Measurements from ENCODE around the gene CLPTM1L.
A peak's percentile ranks its signal among the peaks of the same experiment; 100 is the strongest.

CLPTM1L gene, protein sequence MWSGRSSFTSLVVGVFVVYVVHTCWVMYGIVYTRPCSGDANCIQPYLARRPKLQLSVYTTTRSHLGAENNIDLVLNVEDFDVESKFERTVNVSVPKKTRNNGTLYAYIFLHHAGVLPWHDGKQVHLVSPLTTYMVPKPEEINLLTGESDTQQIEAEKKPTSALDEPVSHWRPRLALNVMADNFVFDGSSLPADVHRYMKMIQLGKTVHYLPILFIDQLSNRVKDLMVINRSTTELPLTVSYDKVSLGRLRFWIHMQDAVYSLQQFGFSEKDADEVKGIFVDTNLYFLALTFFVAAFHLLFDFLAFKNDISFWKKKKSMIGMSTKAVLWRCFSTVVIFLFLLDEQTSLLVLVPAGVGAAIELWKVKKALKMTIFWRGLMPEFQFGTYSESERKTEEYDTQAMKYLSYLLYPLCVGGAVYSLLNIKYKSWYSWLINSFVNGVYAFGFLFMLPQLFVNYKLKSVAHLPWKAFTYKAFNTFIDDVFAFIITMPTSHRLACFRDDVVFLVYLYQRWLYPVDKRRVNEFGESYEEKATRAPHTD

DNA sequence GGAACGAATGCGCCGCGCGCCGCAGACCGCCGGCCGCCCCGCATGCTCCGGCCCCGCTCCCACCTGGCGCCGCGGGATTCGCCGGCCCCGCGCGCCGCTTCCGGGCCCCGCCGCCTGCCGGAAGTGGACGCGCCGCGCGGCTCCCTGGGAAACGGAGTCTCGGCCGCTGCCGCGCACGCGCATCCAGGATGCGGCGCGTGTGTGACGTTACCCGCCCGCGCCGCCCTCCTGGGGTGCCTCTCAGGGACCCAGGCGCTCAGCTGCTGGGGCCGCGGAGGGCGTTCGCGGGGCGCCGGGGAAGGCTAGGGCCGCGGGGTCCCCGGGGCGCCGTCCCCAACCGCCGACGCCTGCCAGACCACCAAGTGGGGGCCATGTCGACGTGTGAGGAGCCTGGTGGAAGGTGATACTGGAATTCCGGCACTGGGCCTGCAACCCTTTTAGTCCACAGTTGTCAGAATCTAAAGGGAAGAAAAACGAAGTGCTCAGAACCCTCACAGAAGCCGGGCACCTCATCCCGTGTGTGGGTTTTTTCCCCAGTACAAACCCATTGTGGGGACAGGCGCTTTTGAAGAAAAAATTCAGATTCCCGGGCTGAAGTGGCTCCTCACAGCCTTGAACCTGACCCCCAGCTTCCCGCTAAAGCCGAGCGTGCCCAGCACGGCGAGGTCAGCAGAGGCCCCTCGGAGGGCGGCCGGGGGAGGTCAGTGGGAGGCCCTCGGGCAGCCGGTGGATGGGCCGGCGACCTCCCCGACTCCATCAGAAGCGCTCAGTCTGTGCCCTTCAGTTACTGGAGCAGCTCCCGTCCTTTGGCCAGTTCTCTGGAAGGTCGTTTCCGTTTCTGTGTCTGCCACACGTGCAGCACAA is at the start of gene CLPTM1L:
Gene CLPTM1L (minus strand): TSS at position 125 of the 864 bp plus-strand sequence. CDS start 258 bp downstream, outside the sequence.
- peak; percentile 62 to 83 (median 80) for DNase-seq (ENCODE audit: low read depth in 3 of 3, low spot score in 1 of 3)

DNA sequence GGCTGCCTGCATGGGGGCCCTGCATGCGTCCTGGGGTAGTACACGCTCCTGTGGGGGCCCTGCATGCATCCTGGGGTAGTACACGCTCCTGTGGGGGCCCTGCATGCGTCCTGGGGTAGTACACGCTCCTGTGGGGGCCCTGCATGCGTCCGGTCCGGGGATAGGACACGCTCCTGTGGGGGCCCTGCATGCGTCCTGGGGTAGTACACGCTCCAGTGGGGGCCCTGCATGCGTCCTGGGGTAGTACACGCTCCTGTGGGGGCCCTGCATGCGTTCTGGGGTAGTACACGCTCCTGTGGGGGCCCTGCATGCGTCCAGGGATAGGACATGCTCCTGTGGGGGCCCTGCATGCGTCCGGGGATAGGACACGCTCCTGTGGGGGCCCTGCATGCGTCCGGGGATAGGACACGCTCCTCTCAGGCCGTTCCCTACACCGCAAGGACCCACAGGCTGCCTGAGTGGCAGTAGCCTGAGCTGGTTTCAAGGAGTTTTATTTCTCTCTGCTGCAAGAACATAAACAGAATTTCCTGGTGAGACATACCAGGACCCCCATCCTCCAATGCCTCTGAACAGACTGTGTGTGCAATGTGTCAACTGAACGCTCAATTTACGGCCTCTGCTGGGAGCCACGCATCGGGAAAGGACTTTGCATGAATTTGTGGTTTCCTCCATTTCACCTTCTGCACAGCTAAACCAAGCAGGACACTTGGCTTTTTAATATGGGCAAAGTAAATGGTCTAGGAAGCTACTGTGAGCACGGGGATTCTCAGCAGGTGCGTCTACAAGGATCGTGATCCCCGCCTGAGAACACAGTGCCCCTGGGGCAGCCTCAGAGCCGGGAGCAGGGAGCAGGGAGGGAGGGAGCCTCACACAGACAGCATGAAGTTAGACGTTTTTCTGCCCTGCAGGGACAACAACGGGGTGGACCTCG is 48.9 kb upstream of the CLPTM1L start:
- DNase-seq (ENCODE audit: low read depth in 3 of 3, low spot score in 1 of 3): no peak

DNA sequence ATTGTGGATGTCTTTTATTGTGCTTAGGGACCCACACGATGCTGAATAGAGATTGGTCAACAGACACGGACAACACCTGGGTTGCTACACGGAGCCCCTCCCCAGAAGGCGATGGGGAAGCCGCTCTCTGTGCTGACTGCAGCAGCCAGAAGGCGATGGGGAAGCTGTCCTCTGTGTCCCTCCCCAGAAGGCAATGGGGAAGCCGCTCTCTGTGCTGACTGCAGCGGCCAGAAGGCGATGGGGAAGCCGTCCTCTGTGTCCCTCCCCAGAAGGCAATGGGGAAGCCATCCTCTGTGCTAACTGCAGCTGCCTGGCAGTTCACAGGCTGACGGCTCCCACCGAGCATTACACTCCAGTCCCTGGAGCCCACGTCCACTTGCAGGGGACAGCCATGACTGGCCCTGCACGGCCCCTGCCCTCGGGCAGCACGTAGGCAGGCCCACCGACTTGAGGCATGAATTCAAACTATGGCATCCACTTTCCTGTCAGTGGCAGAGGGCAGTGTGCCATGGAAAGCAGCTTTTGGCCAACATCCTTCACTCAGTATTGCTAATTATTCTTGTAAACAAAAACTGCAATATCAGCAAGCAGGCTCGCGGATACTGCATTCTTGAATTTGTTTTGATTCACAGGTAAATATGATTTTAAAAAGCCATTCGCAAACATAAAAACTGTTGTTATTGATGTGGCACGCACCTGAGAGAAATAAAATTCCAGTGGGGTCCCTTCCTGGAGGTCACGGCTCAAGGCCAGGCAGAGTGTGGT is 48.1 kb upstream of the CLPTM1L start:
- DNase-seq (ENCODE audit: low read depth in 3 of 3, low spot score in 1 of 3): no peak

DNA sequence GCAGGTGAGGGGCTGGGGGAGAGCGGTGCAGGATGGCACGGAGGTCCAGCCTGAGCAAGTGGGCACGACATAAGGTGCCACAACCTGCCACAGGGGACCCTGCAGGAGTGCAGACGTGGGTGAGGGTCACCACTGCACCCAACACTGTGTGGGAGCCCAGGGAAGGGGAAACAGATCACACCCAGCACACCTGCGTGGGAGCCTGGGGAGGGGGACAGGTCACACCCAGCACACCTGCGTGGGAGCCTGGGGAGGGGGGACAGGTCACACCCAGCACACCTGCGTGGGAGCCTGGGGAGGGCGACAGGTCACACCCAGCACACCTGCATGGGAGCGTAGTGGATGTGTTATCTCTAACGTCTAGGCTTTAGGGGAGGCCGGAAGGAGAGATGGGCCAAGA is 47.4 kb upstream of the CLPTM1L start:
- no peak for DNase-seq (ENCODE audit: low read depth in 3 of 3, low spot score in 1 of 3)

DNA sequence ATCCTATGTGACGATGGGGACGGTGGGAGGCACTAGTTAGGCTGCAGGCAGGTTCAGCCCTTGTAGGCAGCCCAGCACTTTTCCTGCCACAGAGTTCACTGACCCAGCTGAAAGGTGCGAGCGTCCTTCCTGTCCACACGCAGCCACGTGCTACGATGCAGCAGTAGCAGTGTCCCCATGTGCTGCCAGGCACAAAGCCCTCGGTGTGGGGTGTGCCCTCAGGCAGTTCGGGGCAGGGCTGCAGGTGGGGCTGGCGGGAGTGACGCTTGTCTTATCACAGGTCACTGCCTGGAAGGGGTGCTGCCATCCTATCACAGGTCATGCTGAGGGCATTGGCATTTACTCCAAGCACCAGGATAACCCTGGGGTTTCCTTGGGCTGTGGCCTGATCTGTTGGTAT is 46.8 kb upstream of the CLPTM1L start:
- no peak for DNase-seq (ENCODE audit: low read depth in 3 of 3, low spot score in 1 of 3)

DNA sequence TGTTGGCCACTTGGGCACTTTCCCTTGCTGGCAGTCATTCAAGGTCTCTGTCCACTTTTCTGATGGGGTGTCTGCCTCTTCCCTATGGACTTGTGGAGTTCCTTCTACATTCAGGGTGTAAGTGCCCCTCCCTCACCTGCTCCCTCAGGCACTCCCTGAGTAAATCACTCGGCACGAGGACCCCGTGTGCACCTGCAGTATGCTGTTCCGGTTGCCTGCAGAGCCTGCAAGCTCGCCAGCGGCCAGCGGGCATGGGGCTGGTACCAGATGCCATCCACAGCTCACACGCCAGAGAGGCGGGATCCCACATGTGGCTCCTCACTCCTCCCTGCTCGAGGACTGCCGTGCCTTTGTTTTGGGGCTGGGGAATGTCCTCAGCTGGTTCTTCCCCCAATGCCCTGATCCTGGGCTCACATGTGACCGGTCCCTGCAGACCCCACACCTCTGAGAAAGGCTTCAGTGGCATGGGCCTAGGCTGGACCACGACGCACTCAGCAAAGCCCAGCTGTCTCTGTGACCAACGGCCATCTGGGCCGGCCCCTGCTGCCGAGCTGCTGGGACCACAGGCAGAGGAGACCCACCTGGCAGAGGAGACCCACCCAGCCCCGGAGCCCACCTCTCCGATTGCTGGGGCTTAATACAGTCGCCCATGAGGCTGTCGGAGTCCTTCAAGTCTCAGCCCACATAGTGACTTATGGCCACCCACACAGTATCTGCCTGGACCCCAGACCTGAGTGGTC is 46.1 kb upstream of the CLPTM1L start:
- DNase-seq (ENCODE audit: low read depth in 3 of 3, low spot score in 1 of 3): no peak

DNA sequence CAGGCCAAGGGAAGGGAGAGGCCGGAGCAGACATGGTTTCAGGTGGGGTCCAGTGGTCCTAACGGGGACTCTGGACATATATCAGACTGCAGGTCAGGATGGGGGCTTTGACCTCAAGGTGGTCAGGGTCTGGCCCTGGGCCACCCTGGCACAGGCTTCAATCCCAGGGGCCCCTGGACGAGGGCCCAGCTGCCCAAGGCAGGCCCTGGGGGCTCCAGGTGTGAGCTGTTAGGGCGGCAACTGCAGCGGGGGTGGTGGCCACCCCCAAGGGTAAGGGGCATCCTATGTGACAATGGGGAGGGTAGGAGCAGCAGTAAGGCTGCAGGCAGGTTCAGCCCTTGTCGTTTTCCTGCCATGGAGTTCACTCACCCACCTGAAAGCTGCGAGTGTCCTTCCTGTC is 45.4 kb upstream of the CLPTM1L start:
- no peak for DNase-seq (ENCODE audit: low read depth in 3 of 3, low spot score in 1 of 3)

DNA sequence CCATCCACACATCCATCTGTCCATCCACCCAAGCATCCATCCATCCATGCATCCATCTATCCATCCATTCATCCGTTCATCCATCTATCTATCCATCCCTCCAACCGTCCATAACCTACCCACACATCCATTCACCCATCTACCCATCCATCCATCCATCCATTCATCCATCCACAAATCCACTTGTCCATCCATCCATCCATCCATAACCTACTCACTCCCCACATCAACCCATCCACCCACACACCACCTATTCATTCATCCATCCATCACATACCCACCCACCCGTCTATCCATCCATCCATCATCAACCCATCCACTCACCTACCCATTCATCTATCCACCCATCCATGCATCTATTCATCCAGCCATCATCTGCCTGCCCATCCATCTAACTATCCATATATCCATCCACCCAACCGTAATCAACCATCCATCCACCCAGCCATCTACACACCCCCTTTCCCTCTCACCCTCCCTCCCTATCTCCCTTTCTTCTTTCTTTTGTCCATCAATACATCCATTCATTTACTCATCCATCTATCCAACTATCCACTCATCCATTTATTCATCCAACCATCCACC is 43.6 kb upstream of the CLPTM1L start:
- no peak for DNase-seq (ENCODE audit: low read depth in 3 of 3, low spot score in 1 of 3)

DNA sequence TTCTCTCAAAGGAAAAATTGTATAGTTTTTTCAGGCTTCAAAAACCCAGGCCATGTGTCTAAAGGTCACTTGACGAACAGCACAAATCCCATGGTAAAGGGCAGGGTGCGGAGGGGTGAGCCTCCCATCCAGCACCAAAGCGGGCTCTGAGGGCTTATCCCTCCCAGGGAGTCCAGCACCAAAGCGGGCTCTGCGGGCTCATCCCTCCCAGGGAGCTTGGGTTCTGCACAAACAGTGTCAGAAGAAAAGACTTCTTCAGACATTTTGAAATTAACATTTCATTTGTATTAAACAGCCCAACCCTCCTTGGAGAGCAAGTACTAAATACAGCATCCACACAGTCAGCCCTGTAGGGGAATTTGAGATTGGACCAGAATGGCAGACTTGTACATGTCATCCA is 43.0 kb upstream of the CLPTM1L start:
- DNase-seq (ENCODE audit: low read depth in 3 of 3, low spot score in 1 of 3): no peak

DNA sequence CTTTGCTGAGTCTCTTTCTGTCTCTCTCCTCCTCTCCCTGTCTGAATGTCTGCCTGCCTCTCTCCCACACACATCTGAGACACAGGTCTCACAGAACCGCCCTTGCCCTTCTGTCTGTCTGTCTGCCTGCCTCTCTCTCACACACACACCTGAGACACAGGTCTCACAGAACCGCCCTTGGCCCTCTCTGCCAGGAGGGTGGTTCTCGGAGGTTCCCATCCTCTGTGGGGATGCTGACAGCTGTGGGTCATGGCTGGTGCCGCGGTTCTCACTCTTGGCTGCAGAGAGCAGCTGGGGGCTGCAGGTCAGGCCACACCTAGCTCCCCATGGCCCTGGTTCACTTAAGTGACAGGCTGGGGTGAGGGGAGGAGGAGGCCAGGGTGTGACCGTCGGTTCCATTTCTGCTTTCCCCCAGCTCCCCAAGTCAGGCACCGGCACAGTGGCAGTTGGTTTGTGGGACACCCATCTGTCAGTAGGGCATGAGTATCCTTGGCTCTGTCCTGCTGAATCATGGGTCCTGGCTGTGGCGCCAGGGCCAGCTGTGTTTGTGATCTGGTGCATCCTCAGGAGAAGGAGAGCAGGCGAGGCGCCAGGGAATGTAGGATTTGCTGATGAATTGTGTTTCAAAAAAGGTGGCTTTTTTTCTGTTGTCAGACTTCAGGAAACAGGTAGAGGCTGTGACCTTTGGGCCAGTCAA is 42.3 kb upstream of the CLPTM1L start:
- no peak for DNase-seq (ENCODE audit: low read depth in 3 of 3, low spot score in 1 of 3)

DNA sequence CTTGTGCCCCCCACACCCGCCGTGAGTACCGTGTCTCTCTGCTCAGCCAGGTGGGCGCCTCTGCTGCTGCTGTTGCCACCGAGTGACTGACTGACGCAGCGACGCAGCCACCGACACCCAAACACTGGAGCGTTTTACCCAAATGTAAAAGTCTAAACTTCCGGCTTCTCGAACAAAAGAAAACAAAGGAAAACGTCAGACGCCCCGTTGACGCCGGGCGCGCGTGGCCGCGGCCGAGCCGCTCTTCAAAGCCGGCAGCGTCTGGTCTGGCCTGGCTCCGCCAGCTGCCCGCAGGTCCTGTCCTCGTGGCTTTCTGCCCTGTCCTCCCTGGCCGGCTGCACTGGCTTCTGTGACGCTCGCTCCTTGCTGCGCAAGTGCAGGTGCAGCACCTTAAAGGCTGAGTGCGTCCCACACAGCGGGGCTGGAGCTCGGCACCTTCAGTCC is 41.4 kb upstream of the CLPTM1L start:
- DNase-seq (ENCODE audit: low read depth in 3 of 3, low spot score in 1 of 3): peak; percentile 31 to 59 (median 44)

DNA sequence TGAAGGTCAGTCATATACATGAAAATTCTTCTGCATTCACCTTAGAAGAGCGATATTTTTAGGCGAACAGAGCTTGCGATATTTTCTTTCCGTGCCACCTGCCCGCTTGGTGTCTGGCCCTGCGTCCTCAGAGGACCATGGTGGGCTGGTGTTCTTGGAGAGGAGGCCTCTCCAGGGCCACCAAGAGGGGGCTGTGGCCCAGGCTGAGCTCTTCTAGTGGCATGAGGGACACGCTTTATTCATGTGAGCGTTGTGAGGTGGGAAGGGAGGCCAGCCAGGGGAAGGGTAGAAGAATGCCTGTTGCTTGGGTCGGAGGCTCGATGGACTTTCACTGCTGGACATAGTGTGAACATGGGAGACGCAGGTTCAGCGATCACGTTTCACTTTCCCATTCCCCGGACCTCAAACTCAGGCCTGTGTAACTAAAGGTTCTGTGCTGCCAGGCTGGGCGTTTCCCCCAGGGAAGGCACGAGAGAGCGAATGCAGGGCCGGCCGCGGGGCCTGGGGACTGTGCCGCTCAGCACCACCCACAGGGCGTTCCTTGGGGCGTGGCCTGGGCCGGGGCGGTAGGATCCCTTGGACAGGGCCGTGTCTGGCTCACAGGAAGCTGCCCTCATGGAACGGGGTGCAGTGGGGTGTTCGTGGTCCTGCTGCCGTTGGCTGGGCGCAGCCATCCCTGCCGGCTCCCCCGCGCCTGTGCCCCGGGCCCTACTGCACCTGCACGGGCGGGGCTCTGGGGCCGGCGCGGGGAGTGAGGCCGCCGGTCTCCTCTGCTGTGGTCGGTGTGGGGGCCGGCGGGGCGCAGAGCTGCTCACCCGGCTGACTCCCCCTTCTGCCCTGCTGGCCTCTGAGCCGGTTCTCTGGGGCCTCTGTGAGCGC is 40.7 kb upstream of the CLPTM1L start:
- peak; percentile 53 to 79 (median 62) for DNase-seq (ENCODE audit: low read depth in 3 of 3, low spot score in 1 of 3)

DNA sequence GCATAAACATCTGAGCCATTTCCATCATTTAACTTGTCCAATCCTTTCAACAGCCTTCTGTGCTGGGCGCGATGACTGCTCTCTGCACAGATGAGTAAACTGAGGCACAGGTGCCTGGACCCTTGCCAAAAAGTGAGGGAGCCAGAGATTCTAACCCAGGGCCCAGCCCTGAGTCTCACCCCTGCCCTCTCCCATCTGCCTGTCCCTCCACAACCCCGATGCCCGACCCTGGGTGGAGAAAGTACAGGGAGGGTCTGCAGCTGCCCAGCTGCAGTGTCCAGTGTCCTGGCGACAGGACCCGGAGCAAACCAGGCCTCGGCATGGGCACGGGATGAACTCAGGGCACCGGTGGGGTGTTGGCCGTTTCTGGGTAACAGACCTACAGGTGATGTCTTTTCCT is 39.6 kb upstream of the CLPTM1L start:
- DNase-seq (ENCODE audit: low read depth in 3 of 3, low spot score in 1 of 3): no peak

DNA sequence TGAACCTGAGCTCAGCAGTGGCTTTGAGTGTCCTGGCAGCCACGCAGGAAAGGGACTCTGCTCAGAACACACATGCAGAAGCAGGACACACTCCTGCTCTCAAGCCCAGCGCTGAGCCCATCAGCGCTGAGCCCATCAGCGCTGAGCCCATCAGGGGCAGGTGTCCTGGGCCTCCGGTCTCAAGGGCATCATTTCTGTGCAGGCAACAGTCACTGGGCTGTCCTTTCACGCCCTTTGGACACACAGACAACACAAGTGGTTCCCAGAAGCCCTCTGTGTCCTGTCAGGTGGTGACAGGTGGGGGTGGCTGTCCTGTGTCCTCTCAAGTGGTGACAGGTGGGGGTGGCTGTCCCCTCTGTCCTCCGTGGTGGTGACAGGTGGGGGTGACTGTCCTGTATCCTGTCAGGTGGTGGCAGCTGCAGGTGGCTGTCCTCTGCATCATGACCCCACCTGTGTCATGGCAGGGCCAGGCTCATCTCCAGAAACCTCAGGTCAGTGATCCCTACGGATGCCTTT is 39.0 kb upstream of the CLPTM1L start:
- DNase-seq (ENCODE audit: low read depth in 3 of 3, low spot score in 1 of 3): no peak

DNA sequence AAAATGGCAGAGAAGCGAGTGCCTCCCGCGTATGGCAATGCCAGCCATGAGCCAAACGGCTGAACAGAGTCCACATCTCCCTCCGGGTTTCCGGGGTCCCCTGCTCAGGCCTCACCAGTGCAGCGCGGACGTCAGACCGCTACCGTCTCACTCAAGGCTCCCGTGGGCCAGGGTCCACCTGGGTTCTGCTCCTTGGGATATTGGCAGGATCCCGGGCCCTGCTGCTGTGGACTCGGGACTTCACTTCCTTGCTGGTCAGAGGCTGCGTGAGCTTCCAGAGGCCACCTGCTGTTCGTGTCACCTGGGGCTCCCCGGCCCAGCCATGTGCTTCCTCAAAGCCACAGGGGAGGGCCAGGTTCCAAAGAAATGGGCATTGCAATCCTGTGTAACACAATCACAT is 38.4 kb upstream of the CLPTM1L start:
- no peak for DNase-seq (ENCODE audit: low read depth in 3 of 3, low spot score in 1 of 3)

DNA sequence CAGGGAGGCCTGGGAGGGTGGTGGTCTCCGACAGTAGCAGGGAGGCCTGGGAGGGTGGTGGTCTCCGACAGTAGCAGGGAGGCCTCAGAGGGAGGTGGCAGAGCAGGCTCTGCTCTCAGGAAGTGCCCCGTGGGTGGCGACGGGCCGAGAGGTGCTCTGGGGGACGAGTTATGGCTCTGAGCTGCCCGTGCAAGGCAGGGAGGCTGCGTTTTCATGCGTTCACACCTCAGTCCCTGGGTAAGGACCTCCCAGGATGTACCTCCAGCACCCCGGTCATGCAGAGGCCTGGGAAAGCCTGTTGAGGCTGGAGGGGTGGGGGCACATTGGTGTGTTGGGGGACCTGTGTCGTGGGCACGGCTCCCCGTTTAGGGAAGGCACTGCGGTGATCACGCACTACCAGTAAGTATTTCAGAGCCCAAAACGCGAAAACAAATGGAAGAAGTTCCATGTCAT is 37.4 kb upstream of the CLPTM1L start:
- no peak for DNase-seq (ENCODE audit: low read depth in 3 of 3, low spot score in 1 of 3)
